ENCODE results near the gene RASA2. TPM values are rescaled to one million over a fixed set of nuclear protein-coding genes. Genes with fewer than 3 reads are reported as not detected.

The RASA2 gene
- total and polyA plus RNA-seq, 2 of the 4 experiments (the other 2 are of a cell fraction): 6.1 to 14.0 TPM

DNA sequence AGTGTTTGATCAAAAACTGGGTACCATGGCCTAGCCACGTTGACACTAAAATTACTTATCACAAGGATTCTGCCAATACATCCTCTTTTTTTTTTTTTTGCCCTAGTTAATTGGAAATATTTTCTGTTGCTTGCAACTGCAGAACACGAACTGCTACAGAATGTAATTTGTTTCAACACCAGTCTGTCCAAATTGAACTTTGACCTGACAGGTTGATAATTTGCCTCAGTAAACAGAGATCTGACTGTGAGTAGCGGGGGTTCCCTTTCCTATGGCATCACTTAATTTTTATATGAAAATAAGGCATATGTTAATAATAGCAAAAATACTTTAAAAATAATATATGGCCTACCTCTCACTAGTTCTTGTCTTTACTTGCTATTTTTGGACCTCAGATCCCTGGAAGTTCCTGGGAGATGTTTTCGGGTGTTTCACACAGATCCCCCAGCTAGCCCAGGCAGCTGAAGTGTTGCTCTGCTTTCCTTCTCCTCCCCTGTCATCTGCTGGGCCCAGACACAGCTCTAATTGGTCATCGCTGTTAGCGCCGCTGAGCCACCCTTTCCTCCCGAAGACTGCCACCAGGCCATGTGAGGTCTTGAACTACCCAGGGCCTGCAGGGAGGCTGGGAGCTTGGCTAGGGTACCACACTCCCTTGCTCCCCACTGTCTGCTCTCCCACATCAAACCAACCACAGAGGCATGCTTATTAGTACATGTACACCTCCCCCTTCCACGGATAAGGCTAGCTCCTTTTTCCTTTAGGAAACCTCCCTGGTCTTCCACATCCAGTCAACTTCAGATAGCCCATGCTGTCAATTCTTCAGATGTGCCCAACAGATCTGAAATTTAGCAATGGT, 161.5 kb downstream of the RASA2 start:
- no peak overlapping the region for H3K27ac ChIP-seq (ENCODE audit: insufficient read depth, low read length)

More for the DNA sequence above, 161.5 kb downstream of the RASA2 start:
- no peak for DNase-seq
- Histone ChIP-seq H3K4me1 (ENCODE audit: control insufficient read depth, insufficient read depth, low read length) (no peaks in the 10 kb centered on the region), H2BK5ac (ENCODE audit: low read depth, low read length, poor library complexity, severe bottlenecking) (no peak overlapping the region), H2AFZ (replicated peaks; ENCODE audit: low read length, poor library complexity) (peak overlapping the region; percentile 61), H4K8ac (ENCODE audit: low read depth in 2 of 2, low read length in 2 of 2) (no peak overlapping the region), H2AK9ac (replicated peaks; ENCODE audit: low read depth, low read length, poor library complexity) (no peak overlapping the region), H3K4ac (ENCODE audit: low read depth, low read length) (no peak overlapping the region), H3K4me3 (ENCODE audit: insufficient read depth, low read depth, low read length) (no peak overlapping the region), H3K79me1 (ENCODE audit: low read depth in 1 of 2, low read length in 2 of 2) (no peaks in the 10 kb centered on the region), H2BK15ac (ENCODE audit: low read depth, low read length) (no peak overlapping the region), H2AK5ac (ENCODE audit: low read depth, low read length) (no peak overlapping the region), H4K5ac (ENCODE audit: low read depth, low read length) (no peak overlapping the region), H2BK20ac (ENCODE audit: low read depth, low read length) (no peak overlapping the region), H4K91ac (ENCODE audit: insufficient read depth, low read depth, low read length) (no peak overlapping the region), H3K27me3 (ENCODE audit: control insufficient read depth, insufficient read depth, low read length) (no peaks in the 10 kb centered on the region), H3K36me3 (ENCODE audit: control insufficient read depth, insufficient read depth, low read length) (no peaks in the 10 kb centered on the region), H3K9me3 (ENCODE audit: control insufficient read depth, insufficient read depth, low read length) (no peaks in the 10 kb centered on the region), H3K23ac (ENCODE audit: low read depth, low read length) (no peak overlapping the region), H3K18ac (ENCODE audit: low read depth, low read length) (no peak overlapping the region), H3K9me1 (ENCODE audit: insufficient read depth, low read length) (peaks cover 3% of the 10 kb centered on the region), H3K14ac (replicated peaks; ENCODE audit: low read depth, low read length) (no peak overlapping the region), H3K4me2 (ENCODE audit: low read depth, low read length) (no peak overlapping the region), H2BK120ac (ENCODE audit: low read depth, low read length) (no peak overlapping the region), H3K9ac (ENCODE audit: low read depth, low read length) (no peak overlapping the region), H4K20me1 (ENCODE audit: insufficient read depth, low read length) (no peaks in the 10 kb centered on the region), H3K56ac (ENCODE audit: extremely low read depth, insufficient read depth, low read length) (no peak overlapping the region)
- no peak for TF ChIP-seq CEBPB (IDR thresholded peaks at IDR 0.05; ENCODE audit: low read depth, low read length)
- TF ChIP-seq RFX5 (IDR thresholded peaks at IDR 0.05; ENCODE audit: low read depth, low read length): no peak
- TF ChIP-seq MAZ (IDR thresholded peaks at IDR 0.05; ENCODE audit: borderline replicate concordance, low read depth, low read length): no peak
- no TSS peak for BruUV-seq (replicated peaks)
- ChIA-PET POLR2A (ENCODE audit: unreplicated experiment) (no interaction called here), CTCF (no interaction called here)
- intact Hi-C loops (cut with micrococcal nuclease): loop anchor here (5.0 kb wide), 1 partner anchor 89 kb away; the partner anchor contains the start of gene RNF7
- WGBS, 2 experiments (ENCODE audit: extremely low coverage in 2 of 2, insufficient read length in 1 of 2): 50% methylated on average over 2 of the region's 9 CpGs; no CpG with 5 or more reads in 1 of the 2 experiments
- dilution Hi-C loops (cut with HindIII; ENCODE audit: low sequenced_read_pairs, unreplicated experiment): no loop called here
- in situ Hi-C loops (cut with MboI; ENCODE audit: low sequenced_read_pairs): no loop called here
- no peak for ATAC-seq (ENCODE audit: low read depth)
